ENCODE measurements around the gene USH2A. TPM values are rescaled to one million over a fixed set of nuclear protein-coding genes. Genes with fewer than 3 reads are reported as not detected.

USH2A gene
- polyA plus RNA-seq, 4 donors: 0.04 to 0.32 (median 0.22) TPM

- no peak for DNase-seq (ENCODE audit: low read depth in 4 of 4, low spot score in 3 of 4)
These were observed 805.3 kb downstream of the USH2A start for GRCh38 chr1:215617979-215618378.

- DNase-seq (ENCODE audit: low read depth in 4 of 4, low spot score in 3 of 4): no peak
These were observed 810.9 kb downstream of the USH2A start for GRCh38 chr1:215612391-215612790.

- DNase-seq (ENCODE audit: low read depth in 4 of 4, low spot score in 3 of 4): no peak
These were observed 814.6 kb downstream of the USH2A start for GRCh38 chr1:215608646-215609045.

GRCh38 chr1:215607412-215607811 lies 815.8 kb downstream of the USH2A start:
- DNase-seq (ENCODE audit: low read depth in 4 of 4, low spot score in 3 of 4): no peak

- no peak for DNase-seq (ENCODE audit: low read depth in 4 of 4, low spot score in 3 of 4)
These were observed 816.6 kb downstream of the USH2A start for GRCh38 chr1:215606564-215607168.

GRCh38 chr1:215606036-215606435 lies 817.2 kb downstream of the USH2A start:
- DNase-seq (ENCODE audit: low read depth in 4 of 4, low spot score in 3 of 4): no peak

- DNase-seq (ENCODE audit: low read depth in 4 of 4, low spot score in 3 of 4): no peak
These were observed 818.1 kb downstream of the USH2A start for GRCh38 chr1:215605011-215605621.

GRCh38 chr1:215603319-215603718 lies 819.9 kb downstream of the USH2A start:
- DNase-seq (ENCODE audit: low read depth in 4 of 4, low spot score in 3 of 4): no peak

- DNase-seq (ENCODE audit: low read depth in 4 of 4, low spot score in 3 of 4): no peak
These were observed 822.0 kb downstream of the USH2A start for GRCh38 chr1:215601276-215601675.

- no peak for DNase-seq (ENCODE audit: low read depth in 4 of 4, low spot score in 3 of 4)
These were observed 822.4 kb downstream of the USH2A start for GRCh38 chr1:215600867-215601266.

- DNase-seq (ENCODE audit: low read depth in 4 of 4, low spot score in 3 of 4): no peak
These were observed 822.9 kb downstream of the USH2A start for GRCh38 chr1:215600258-215600792.

- peak in 2 of 4 donors; percentile 6 to 7 for DNase-seq (ENCODE audit: low read depth in 4 of 4, low spot score in 3 of 4)
These were observed 823.7 kb downstream of the USH2A start for GRCh38 chr1:215599418-215600074.

GRCh38 chr1:215597961-215598360 lies 825.3 kb downstream of the USH2A start:
- DNase-seq (ENCODE audit: low read depth in 4 of 4, low spot score in 3 of 4): no peak

- DNase-seq (ENCODE audit: low read depth in 4 of 4, low spot score in 3 of 4): no peak
These were observed 828.0 kb downstream of the USH2A start for GRCh38 chr1:215595231-215595630.

GRCh38 chr1:215594640-215595039 lies 828.6 kb downstream of the USH2A start:
- no peak for DNase-seq (ENCODE audit: low read depth in 4 of 4, low spot score in 3 of 4)

- DNase-seq (ENCODE audit: low read depth in 4 of 4, low spot score in 3 of 4): no peak
These were observed 832.3 kb downstream of the USH2A start for GRCh38 chr1:215590779-215591491.

GRCh38 chr1:215589650-215590435 lies 833.4 kb downstream of the USH2A start:
- no peak for DNase-seq (ENCODE audit: low read depth in 4 of 4, low spot score in 3 of 4)

- no peak for DNase-seq (ENCODE audit: low read depth in 4 of 4, low spot score in 3 of 4)
These were observed 838.9 kb downstream of the USH2A start for GRCh38 chr1:215584389-215584788.

- DNase-seq (ENCODE audit: low read depth in 4 of 4, low spot score in 3 of 4): no peak
These were observed 840.0 kb downstream of the USH2A start for GRCh38 chr1:215583185-215583749.

- DNase-seq (ENCODE audit: low read depth in 4 of 4, low spot score in 3 of 4): no peak
These were observed 841.4 kb downstream of the USH2A start for GRCh38 chr1:215581896-215582295.
